PC-9 (cell line): ENCODE data around the gene DTD2. TPM values are rescaled to one million over a fixed set of nuclear protein-coding genes. Genes with fewer than 3 reads are reported as not detected.
"Not testable (repeated sequence)": the region's sequence is repeated elsewhere in the genome, so short reads cannot be mapped to it uniquely, and the experiment has no call there.

ENCODE experiments used
- BruUV-seq: library from RNA; stranded (reverse); fragments of 400-500 nt; replicated peaks from 2 replicates; lab custom pipeline; 2021; lab: Mats Ljungman, UMichigan
- CTCF ChIA-PET: fragments of 300-600 bp; sonication (Branson Sonifier 250); formaldehyde crosslinking; loops from one replicate; lab custom pipeline; 2022; ENCODE audit warnings: antibody characterized with exemption; lab: Charles Lee
- POLR2A ChIA-PET: fragments of 300-600 bp; sonication (Branson Sonifier 250); formaldehyde crosslinking; loops from one replicate; lab custom pipeline; 2022; ENCODE audit warnings: antibody characterized with exemption; ENCODE audit not compliant: unreplicated experiment; lab: Charles Lee
- DNase-seq, 2 experiments: peaks; one replicate each; pipeline versions ENCODE4 v3.0.0 to v3.0.0-alpha.2; 2015 to 2022; ENCODE audit warnings: mixed read lengths in 1 of 2
- H2AFZ ChIP-seq: fragments of 200-600 bp; sonication (generic); 2 replicates; pipeline ENCODE4 v1.8.1; 2017; ENCODE audit warnings: antibody characterized with exemption
- H3F3A ChIP-seq: fragments of 200-600 bp; sonication (generic); 2 replicates; pipeline ENCODE4 v1.8.1; 2017; ENCODE audit warnings: antibody characterized with exemption, mild to moderate bottlenecking, low read depth; ENCODE audit not compliant: insufficient read depth
- H3K27ac ChIP-seq: fragments of 200-600 bp; sonication (generic); 2 replicates; pipeline ENCODE4 v1.6.1; 2016; ENCODE audit warnings: mixed run types
- H3K27me3 ChIP-seq: fragments of 200-600 bp; sonication (generic); 2 replicates; pipeline ENCODE4 v1.6.1; 2016; ENCODE audit warnings: low read depth, mixed run types; ENCODE audit not compliant: insufficient read depth
- H3K36me3 ChIP-seq: fragments of 200-600 bp; sonication (generic); 2 replicates; pipeline ENCODE4 v1.6.1; 2016; ENCODE audit warnings: low read depth, mixed run types
- H3K4me1 ChIP-seq: fragments of 200-600 bp; sonication (generic); replicated peaks from 2 replicates; pipeline ENCODE4 v1.6.1; 2016; ENCODE audit warnings: mixed run types; ENCODE audit not compliant: insufficient read depth
- H3K4me2 ChIP-seq: fragments of 200-600 bp; sonication (generic); 2 replicates; pipeline ENCODE4 v1.6.1; 2017; ENCODE audit warnings: mixed run types
- H3K4me3 ChIP-seq: fragments of 200-600 bp; sonication (generic); 2 replicates; pipeline ENCODE4 v1.6.1; 2016; ENCODE audit warnings: mixed run types
- H3K79me2 ChIP-seq: fragments of 200-600 bp; sonication (generic); 2 replicates; pipeline ENCODE4 v1.6.1; 2017; ENCODE audit warnings: low read depth, mixed run types
- H3K9me2 ChIP-seq: fragments of 200-600 bp; sonication (generic); 2 replicates; pipeline ENCODE4 v1.8.1; 2017; ENCODE audit warnings: mild to moderate bottlenecking; ENCODE audit not compliant: insufficient read depth
- H3K9me3 ChIP-seq: fragments of 200-600 bp; sonication (generic); 2 replicates; pipeline ENCODE4 v1.8.1; 2016; ENCODE audit warnings: low read depth; ENCODE audit not compliant: insufficient read depth
- H4K20me1 ChIP-seq: fragments of 200-600 bp; sonication (generic); 2 replicates; pipeline ENCODE4 v1.8.1; 2017; ENCODE audit not compliant: insufficient read depth
- EZH2 ChIP-seq: fragments of 200-600 bp; sonication (generic); IDR thresholded peaks from 2 replicates; pipeline ENCODE4 v1.8.0; 2017; ENCODE audit warnings: antibody characterized with exemption, low read depth
- intact Hi-C: fragments of 100-400 bp; cut with micrococcal nuclease; formaldehyde crosslinking; loops from one replicate; pipeline ENCODE4 v1.10.0; 2022; ENCODE audit not compliant: unreplicated experiment
- total RNA-seq: library from RNA; stranded (reverse); gene quantifications from 2 replicates; pipeline ENCODE4 v1.2.3, GENCODE V29; 2021
- TF ChIP-seq, protein P1 (sequence below): fragments of 200-600 bp; sonication (generic); conservative IDR thresholded peaks from 2 replicates; pipeline ENCODE4 v1.6.1; 2017; ENCODE audit warnings: mixed run types, antibody characterized with exemption, mild to moderate bottlenecking, moderate library complexity

DTD2 gene
- total RNA-seq, 1 experiment from 2014 or later: 10.1 TPM

DNA sequence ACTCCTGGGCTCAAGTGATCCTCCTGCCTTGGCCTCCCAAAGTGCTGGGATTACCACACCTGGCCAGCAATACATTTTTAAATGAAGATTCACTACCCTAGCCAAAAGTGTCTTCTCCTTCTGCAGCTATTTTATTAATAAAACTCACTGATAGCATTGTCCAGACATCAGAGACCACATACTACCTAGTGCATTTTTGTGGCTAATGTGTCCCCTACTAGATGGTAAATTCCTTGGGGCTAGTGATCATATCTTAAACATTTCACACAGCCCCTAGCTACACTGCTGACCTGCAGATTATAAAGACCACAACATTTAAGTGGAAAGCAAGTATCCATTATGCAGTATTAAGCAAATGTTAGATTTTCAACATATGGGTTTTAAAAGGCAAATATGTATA is 17.0 kb downstream of the DTD2 start:
- BruUV-seq: no TSS peak
- Histone ChIP-seq H3K4me2 (no peak overlapping the region), H3K9me3 (no peaks in the 10 kb centered on the region), H3K27me3 (no peaks in the 10 kb centered on the region), H3F3A (no peaks in the 10 kb centered on the region), H3K9me2 (no peaks in the 10 kb centered on the region), H3K36me3 (no peaks in the 10 kb centered on the region), H4K20me1 (no peaks in the 10 kb centered on the region), H3K4me3 (no peak overlapping the region), H3K4me1 (peaks cover 12% of the 10 kb centered on the region), H2AFZ (no peak overlapping the region), H3K27ac (no peak overlapping the region), H3K79me2 (no peaks in the 10 kb centered on the region)
- no peak for TF ChIP-seq EZH2
- TF ChIP-seq, protein P1, sequence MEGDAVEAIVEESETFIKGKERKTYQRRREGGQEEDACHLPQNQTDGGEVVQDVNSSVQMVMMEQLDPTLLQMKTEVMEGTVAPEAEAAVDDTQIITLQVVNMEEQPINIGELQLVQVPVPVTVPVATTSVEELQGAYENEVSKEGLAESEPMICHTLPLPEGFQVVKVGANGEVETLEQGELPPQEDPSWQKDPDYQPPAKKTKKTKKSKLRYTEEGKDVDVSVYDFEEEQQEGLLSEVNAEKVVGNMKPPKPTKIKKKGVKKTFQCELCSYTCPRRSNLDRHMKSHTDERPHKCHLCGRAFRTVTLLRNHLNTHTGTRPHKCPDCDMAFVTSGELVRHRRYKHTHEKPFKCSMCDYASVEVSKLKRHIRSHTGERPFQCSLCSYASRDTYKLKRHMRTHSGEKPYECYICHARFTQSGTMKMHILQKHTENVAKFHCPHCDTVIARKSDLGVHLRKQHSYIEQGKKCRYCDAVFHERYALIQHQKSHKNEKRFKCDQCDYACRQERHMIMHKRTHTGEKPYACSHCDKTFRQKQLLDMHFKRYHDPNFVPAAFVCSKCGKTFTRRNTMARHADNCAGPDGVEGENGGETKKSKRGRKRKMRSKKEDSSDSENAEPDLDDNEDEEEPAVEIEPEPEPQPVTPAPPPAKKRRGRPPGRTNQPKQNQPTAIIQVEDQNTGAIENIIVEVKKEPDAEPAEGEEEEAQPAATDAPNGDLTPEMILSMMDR: no peak
- ChIA-PET CTCF (no interaction called here), POLR2A (no interaction called here)
- no peak for DNase-seq
- intact Hi-C loops: no loop called here

DNA sequence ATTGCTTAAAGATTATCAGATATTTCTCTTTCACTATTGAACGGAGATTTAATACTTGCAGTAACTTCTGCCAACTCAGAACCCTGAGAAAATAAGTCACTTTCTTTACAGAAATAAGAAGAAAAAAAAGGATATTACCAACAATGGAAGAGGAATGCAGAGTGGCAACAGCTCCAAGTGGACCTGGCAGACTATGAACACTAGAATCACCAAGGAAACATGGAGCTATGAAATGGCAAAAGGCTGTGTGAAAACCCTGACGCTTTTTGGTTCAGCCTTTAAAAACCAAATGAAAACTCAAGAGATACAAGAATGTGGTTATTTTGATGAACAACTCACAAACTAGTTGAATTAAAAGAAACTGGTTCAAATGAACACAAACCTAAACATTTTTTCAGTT is 17.7 kb downstream of the DTD2 start:
- H4K20me1 ChIP-seq: no peaks in the 10 kb centered on the region
- H3K4me2 ChIP-seq: no peak overlapping the region
- no peaks in the 10 kb centered on the region for H3K9me3 ChIP-seq
- no peaks in the 10 kb centered on the region for H3K36me3 ChIP-seq
- no peak for DNase-seq
- H3K27ac ChIP-seq: no peak overlapping the region
- no peak overlapping the region for H3K4me3 ChIP-seq
- no TSS peak for BruUV-seq
- no peaks in the 10 kb centered on the region for H3F3A ChIP-seq
- ChIA-PET CTCF (no interaction called here), POLR2A (no interaction called here)
- H2AFZ ChIP-seq: no peak overlapping the region
- H3K4me1 ChIP-seq: peaks cover 12% of the 10 kb centered on the region
- H3K9me2 ChIP-seq: no peaks in the 10 kb centered on the region
- no peaks in the 10 kb centered on the region for H3K27me3 ChIP-seq
- intact Hi-C loops: no loop called here
- H3K79me2 ChIP-seq: no peaks in the 10 kb centered on the region
- TF ChIP-seq EZH2: no peak
- TF ChIP-seq, protein P1: no peak

DNA sequence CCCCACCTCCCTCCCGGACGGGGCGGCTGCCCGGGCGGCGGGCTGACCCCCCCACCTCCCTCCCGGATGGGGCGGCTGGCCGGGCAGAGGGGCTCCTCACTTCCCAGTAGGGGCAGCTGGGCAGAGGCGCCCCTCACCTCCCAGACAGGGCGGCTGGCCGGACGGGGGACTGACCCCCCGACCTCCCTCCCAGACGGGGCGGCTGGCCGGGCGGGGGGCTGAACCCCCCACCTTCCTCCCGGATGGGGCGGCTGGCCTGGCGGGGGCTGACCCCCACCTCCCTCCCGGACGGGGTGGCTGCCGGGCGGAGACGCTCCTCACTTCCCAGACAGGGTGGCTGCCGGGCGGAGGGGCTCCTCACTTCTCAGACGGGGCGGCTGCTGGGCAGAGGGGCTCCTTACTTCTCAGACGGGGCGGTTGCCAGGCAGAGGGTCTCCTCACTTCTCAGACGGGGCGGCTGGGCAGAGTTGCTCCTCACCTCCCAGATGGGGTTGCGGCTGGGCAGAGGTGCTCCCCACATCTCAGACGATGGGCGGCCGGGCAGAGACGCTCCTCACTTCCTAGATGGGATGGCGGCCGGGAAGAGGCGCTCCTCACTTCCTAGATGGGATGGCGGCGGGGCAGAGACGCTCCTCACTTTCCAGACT is 20.1 kb downstream of the DTD2 start:
- CTCF ChIA-PET: interaction anchor here (0.7 kb wide), 1 partner anchor 18 kb away, joined by 5 read pairs; no protein-coding TSS in a partner anchor
- BruUV-seq, H3K9me2 ChIP-seq, intact Hi-C loops, H3K27me3 ChIP-seq, H3K9me3 ChIP-seq, H2AFZ ChIP-seq, H4K20me1 ChIP-seq, DNase-seq, H3K36me3 ChIP-seq, H3F3A ChIP-seq, H3K4me3 ChIP-seq, H3K27ac ChIP-seq, H3K79me2 ChIP-seq, POLR2A ChIA-PET, H3K4me2 ChIP-seq: not testable (repeated sequence)
- peaks cover 11% of the 10 kb centered on the region for H3K4me1 ChIP-seq

DNA sequence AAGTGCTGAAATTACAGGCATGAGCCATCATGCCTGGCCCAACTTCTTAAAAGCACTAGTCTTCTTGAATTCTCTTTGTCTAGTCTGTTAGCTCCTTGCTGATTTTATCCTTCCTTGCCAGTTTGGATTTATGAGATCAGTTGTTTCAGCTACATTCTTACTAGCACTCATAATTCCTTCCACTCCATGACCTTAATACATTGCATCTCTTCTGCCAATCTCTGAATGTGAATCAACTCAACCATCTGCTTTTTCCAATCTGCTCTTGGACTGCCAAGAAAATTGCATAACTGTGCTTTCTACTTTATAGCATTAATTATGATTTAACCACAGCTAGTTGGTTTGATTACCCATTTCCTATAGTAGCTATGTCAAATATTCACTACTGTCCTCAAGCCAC is 22.0 kb downstream of the DTD2 start:
- Histone ChIP-seq H3K4me1 (no peaks in the 10 kb centered on the region), H2AFZ (no peak overlapping the region), H3K4me2 (no peak overlapping the region), H3K4me3 (no peak overlapping the region), H3F3A (no peaks in the 10 kb centered on the region), H3K27me3 (no peaks in the 10 kb centered on the region), H3K36me3 (no peaks in the 10 kb centered on the region), H3K27ac (no peak overlapping the region), H3K79me2 (no peaks in the 10 kb centered on the region), H3K9me2 (no peaks in the 10 kb centered on the region; the same call in 1 of the 2 replicates), H4K20me1 (no peaks in the 10 kb centered on the region), H3K9me3 (no peaks in the 10 kb centered on the region)
- no TSS peak for BruUV-seq
- no peak for DNase-seq
- intact Hi-C loops: no loop called here
- ChIA-PET CTCF (no interaction called here), POLR2A (no interaction called here)
- TF ChIP-seq, protein P1: no peak
- TF ChIP-seq EZH2: no peak
